Transverse colon (tissue), 4 donors: ENCODE measurements around the gene TIRAP.

Experiments
- CTCF ChIP-seq, 5 experiments: fragments of 200-600 bp in 3 of 5; fragments of 450-650 bp in 2 of 5; sonication (generic) in 3 of 5; IDR thresholded peaks; 1 replicate in 2 of 5; 2 replicates in 3 of 5; pipeline ENCODE4 v1.5.1; 2016 to 2017; ENCODE audit warnings: antibody characterized with exemption in 5 of 5, inconsistent platforms in 3 of 5, mild to moderate bottlenecking in 2 of 5, moderate library complexity in 1 of 5
- EP300 ChIP-seq: sonication (generic); formaldehyde crosslinking; IDR thresholded peaks from one replicate; pipeline ENCODE4 v1.6.1; 2017; ENCODE audit warnings: antibody characterized with exemption, low read depth
- POLR2AphosphoS5 ChIP-seq, 3 donors: sonication (generic); formaldehyde crosslinking; IDR thresholded peaks; one replicate each; pipeline ENCODE4 v1.6.1; 2016; ENCODE audit warnings: antibody characterized with exemption in 3 of 3

GRCh38 chr11:126262216-126262615 is 20.7 kb upstream of the TIRAP start:
- TF ChIP-seq CTCF (IDR thresholded peaks at IDR 0.05) (no peak), EP300 (no peak), POLR2AphosphoS5 (IDR thresholded peaks at IDR 0.05) (no peak)
